OCI-LY7 (cell line): Measurements from ENCODE around the gene EXOC4. TPM values are rescaled to one million over a fixed set of nuclear protein-coding genes. Genes with fewer than 3 reads are reported as not detected.

Experiments
- BruUV-seq: library from RNA; stranded (reverse); fragments of 400-500 nt; replicated peaks from 2 replicates; lab custom pipeline; 2021; lab: Mats Ljungman, UMichigan
- CTCF ChIA-PET: fragments of 300-600 bp; sonication (Branson Sonifier 250); formaldehyde crosslinking; loops from one replicate; lab custom pipeline; 2022; ENCODE audit warnings: antibody characterized with exemption; ENCODE audit not compliant: unreplicated experiment; lab: Charles Lee
- POLR2A ChIA-PET: fragments of 300-600 bp; sonication (Branson Sonifier 250); formaldehyde crosslinking; loops from one replicate; lab custom pipeline; 2022; ENCODE audit warnings: antibody characterized with exemption; lab: Charles Lee
- DNase-seq: peaks from one replicate; pipeline ENCODE4 v3.0.0-alpha.2; 2015; ENCODE audit warnings: low spot score
- H2AFZ ChIP-seq: fragments of 200-600 bp; sonication (generic), shearing (Covaris generic); 2 replicates; pipeline ENCODE4 v1.6.1; 2014; ENCODE audit warnings: mild to moderate bottlenecking, antibody characterized with exemption, low read length, moderate library complexity
- H3K27ac ChIP-seq: fragments of 200-600 bp; sonication (generic); 2 replicates; pipeline ENCODE4 v1.5.1; 2014; ENCODE audit warnings: mixed run types, low read depth, mild to moderate bottlenecking, moderate library complexity, low read length, inconsistent platforms; ENCODE audit not compliant: poor library complexity, severe bottlenecking
- H3K36me3 ChIP-seq: fragments of 200-600 bp; sonication (generic); 2 replicates; pipeline ENCODE4 v1.6.1; 2014; ENCODE audit warnings: mild to moderate bottlenecking, antibody characterized with exemption, low read length, moderate library complexity, mixed read lengths; ENCODE audit not compliant: insufficient read depth
- H3K4me1 ChIP-seq: fragments of 200-600 bp; sonication (generic); 2 replicates; pipeline ENCODE4 v1.5.1; 2014; ENCODE audit warnings: mild to moderate bottlenecking, low read length; ENCODE audit not compliant: insufficient read depth, poor library complexity, severe bottlenecking
- H3K4me2 ChIP-seq: fragments of 200-600 bp; sonication (generic); 2 replicates; pipeline ENCODE4 v1.6.1; 2014; ENCODE audit warnings: mild to moderate bottlenecking, low read length
- H3K4me3 ChIP-seq: fragments of 200-600 bp; sonication (generic); 2 replicates; pipeline ENCODE4 v1.5.1; 2014; ENCODE audit warnings: mild to moderate bottlenecking, low read depth, low read length; ENCODE audit not compliant: poor library complexity, severe bottlenecking
- H3K79me2 ChIP-seq: fragments of 200-600 bp; sonication (generic); 2 replicates; pipeline ENCODE4 v1.6.1; 2016; ENCODE audit warnings: low read depth, mild to moderate bottlenecking, low read length, moderate library complexity, mixed read lengths; ENCODE audit not compliant: insufficient read depth
- H3K9me2 ChIP-seq: fragments of 200-600 bp; sonication (generic); 2 replicates; pipeline ENCODE4 v1.6.1; 2016; ENCODE audit warnings: mild to moderate bottlenecking, low read length, mixed read lengths; ENCODE audit not compliant: insufficient read depth
- H3K9me3 ChIP-seq: fragments of 200-600 bp; sonication (generic); 2 replicates; pipeline ENCODE4 v1.6.1; 2014; ENCODE audit warnings: mild to moderate bottlenecking, mixed run types, low read length, mixed read lengths
- H4K20me1 ChIP-seq: fragments of 200-600 bp; sonication (generic); 2 replicates; pipeline ENCODE4 v1.6.1; 2014; ENCODE audit warnings: mild to moderate bottlenecking, antibody characterized with exemption, low read length, moderate library complexity, mixed read lengths; ENCODE audit not compliant: insufficient read depth
- EZH2phosphoT487 ChIP-seq: fragments of 200-600 bp; sonication (generic); IDR thresholded peaks from 2 replicates; pipeline ENCODE4 v1.6.1; 2018; ENCODE audit warnings: low read depth, borderline replicate concordance, mild to moderate bottlenecking, mixed run types, antibody characterized with exemption, low read length, moderate library complexity, mixed read lengths
- intact Hi-C: fragments of 100-400 bp; cut with micrococcal nuclease; formaldehyde crosslinking; loops from one replicate; pipeline ENCODE4 v1.10.0; 2022; ENCODE audit not compliant: unreplicated experiment
- total RNA-seq, 2 experiments: library from RNA; depleted of rRNA in 1 of 2; stranded (reverse); fragments of >200 nt in 1 of 2; shearing (Covaris generic) in 1 of 2; gene quantifications; 2 replicates each; pipeline ENCODE4 v1.2.3, GENCODE V29; 2014 to 2022
- TF ChIP-seq, protein P1 (sequence below): fragments of 200-600 bp; sonication (generic); conservative IDR thresholded peaks from 2 replicates; pipeline ENCODE4 v1.5.1; 2014; ENCODE audit warnings: mild to moderate bottlenecking, antibody characterized with exemption, low read length, moderate library complexity, mixed read lengths

Gene EXOC4
- total RNA-seq, 2 experiments from 2014 or later, result 75.1 to 93.2 TPM

DNA sequence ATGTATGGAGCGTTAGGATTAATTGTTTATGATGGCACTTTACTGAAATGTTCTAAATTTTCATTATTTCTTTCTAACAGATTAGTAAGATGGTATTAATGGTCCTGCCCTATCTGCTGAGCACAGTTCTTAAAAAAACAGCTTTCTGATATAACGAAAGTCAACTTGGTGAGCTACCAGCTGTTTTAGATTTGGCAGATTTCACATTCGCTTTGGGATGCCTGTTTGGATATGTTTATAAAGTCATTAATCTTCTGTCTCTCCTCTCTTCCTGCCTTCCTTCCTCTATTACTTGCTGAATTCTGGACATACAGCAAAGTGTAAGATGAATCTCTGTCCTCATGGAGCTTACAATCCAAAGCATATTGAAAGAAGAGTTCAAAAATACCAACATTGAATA, 477.5 kb downstream of the EXOC4 start:
- Histone ChIP-seq H4K20me1 (no peaks in the 10 kb centered on the region), H2AFZ (no peak overlapping the region), H3K4me3 (no peak overlapping the region), H3K4me2 (no peak overlapping the region), H3K79me2 (no peaks in the 10 kb centered on the region), H3K9me3 (no peaks in the 10 kb centered on the region), H3K9me2 (no peaks in the 10 kb centered on the region; the same call in 1 of the 2 replicates), H3K27ac (no peak overlapping the region), H3K36me3 (no peaks in the 10 kb centered on the region), H3K4me1 (no peaks in the 10 kb centered on the region)
- ChIA-PET POLR2A (interaction anchor here (1.9 kb wide), 1 partner anchor 8 kb away, joined by 11 read pairs; no protein-coding TSS in a partner anchor), CTCF (no interaction called here)
- no peak for TF ChIP-seq EZH2phosphoT487
- TF ChIP-seq, protein P1, sequence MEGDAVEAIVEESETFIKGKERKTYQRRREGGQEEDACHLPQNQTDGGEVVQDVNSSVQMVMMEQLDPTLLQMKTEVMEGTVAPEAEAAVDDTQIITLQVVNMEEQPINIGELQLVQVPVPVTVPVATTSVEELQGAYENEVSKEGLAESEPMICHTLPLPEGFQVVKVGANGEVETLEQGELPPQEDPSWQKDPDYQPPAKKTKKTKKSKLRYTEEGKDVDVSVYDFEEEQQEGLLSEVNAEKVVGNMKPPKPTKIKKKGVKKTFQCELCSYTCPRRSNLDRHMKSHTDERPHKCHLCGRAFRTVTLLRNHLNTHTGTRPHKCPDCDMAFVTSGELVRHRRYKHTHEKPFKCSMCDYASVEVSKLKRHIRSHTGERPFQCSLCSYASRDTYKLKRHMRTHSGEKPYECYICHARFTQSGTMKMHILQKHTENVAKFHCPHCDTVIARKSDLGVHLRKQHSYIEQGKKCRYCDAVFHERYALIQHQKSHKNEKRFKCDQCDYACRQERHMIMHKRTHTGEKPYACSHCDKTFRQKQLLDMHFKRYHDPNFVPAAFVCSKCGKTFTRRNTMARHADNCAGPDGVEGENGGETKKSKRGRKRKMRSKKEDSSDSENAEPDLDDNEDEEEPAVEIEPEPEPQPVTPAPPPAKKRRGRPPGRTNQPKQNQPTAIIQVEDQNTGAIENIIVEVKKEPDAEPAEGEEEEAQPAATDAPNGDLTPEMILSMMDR, result no peak
- no TSS peak for BruUV-seq
- intact Hi-C loops, result no loop called here
- DNase-seq, result no peak

DNA sequence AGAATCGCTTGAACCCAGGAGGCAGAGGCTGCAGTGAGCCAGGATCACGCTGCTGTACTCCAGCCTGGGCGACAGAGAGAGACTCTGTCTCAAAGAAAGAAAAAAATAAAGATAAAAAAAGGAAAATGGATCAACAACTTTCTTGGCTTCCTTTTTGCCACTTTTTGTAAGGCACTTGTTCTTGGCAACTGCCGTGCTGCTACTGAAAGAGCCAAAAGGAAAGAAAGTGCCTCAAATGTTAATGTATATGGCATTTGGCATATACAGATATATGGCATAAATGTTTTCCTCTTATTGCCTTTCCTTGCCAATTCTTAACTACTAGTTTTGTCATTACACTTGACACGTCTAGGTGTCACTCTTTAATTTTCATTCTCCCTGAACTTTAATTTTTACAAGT, 480.5 kb downstream of the EXOC4 start:
- Histone ChIP-seq H4K20me1 (no peaks in the 10 kb centered on the region), H3K36me3 (no peaks in the 10 kb centered on the region), H3K4me2 (no peak overlapping the region), H3K79me2 (no peaks in the 10 kb centered on the region), H3K4me3 (no peak overlapping the region), H2AFZ (no peak overlapping the region), H3K4me1 (no peaks in the 10 kb centered on the region), H3K9me3 (no peaks in the 10 kb centered on the region), H3K27ac (no peak overlapping the region), H3K9me2 (no peaks in the 10 kb centered on the region)
- ChIA-PET POLR2A (no interaction called here), CTCF (no interaction called here)
- no TSS peak for BruUV-seq
- no peak for TF ChIP-seq EZH2phosphoT487
- TF ChIP-seq, protein P1, result no peak
- no peak for DNase-seq
- intact Hi-C loops, result no loop called here

DNA sequence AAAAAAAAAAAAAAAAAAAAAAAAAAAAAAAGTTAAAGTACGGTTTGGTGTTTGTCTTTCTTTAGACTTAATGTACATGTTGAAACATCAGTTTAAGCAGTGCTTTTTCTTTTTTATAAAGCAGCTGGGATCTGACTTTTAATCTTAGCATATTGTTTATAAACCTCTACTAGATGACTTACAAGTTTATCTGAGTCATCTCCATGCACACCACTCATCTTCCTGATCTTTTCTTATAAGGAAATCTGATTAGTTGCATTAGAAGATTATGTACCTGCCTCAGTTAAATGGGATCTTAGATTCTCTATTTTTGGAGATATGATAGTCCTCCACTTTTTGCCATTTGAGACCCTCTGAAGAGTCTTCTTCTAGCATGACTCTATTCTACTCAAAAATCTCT, 482.3 kb downstream of the EXOC4 start:
- no TSS peak for BruUV-seq
- H3K4me1 ChIP-seq, result no peaks in the 10 kb centered on the region
- no peaks in the 10 kb centered on the region for H3K79me2 ChIP-seq
- intact Hi-C loops, result no loop called here
- CTCF ChIA-PET, result no interaction called here
- no peaks in the 10 kb centered on the region for H3K9me3 ChIP-seq
- H4K20me1 ChIP-seq, result no peaks in the 10 kb centered on the region
- H3K27ac ChIP-seq, result no peak overlapping the region
- H3K36me3 ChIP-seq, result no peaks in the 10 kb centered on the region
- H3K4me3 ChIP-seq, result no peak overlapping the region
- H3K9me2 ChIP-seq, result no peaks in the 10 kb centered on the region
- no peak for DNase-seq
- POLR2A ChIA-PET, result no interaction called here
- no peak overlapping the region for H3K4me2 ChIP-seq
- TF ChIP-seq, protein P1, result no peak
- no peak for TF ChIP-seq EZH2phosphoT487
- H2AFZ ChIP-seq, result no peak overlapping the region
